H1 (cell line): ENCODE results near the gene PLXND1. TPM values are rescaled to one million over a fixed set of nuclear protein-coding genes. Genes with fewer than 3 reads are reported as not detected.

Experiments used
- SIX5 ChIP-seq: IDR thresholded peaks from 2 replicates; pipeline ENCODE4 v1.6.1; 2011; ENCODE audit warnings: mild to moderate bottlenecking, low read depth, low read length
- SP2 ChIP-seq: IDR thresholded peaks from 2 replicates; pipeline ENCODE4 v1.6.1; 2012; ENCODE audit warnings: mild to moderate bottlenecking, low read length, inconsistent platforms
- polyA plus RNA-seq, 7 experiments: library from polyadenylated mRNA; depleted of rRNA in 3 of 7; stranded (reverse) in 5 of 7; unstranded in 2 of 7; fragments of >200 nt in 5 of 7; fragments of 200-250 nt in 2 of 7; gene quantifications; 1 replicate in 5 of 7; 2 replicates in 1 of 7; 4 replicates in 1 of 7; pipeline versions ENCODE4 v1.2.1 to v1.2.3, GENCODE V29; 2011 to 2013; ENCODE audit warnings: missing spikeins in 2 of 7, mixed read lengths in 2 of 7
- total RNA-seq: library from RNA; stranded (reverse); fragmentation: NEBNext Ultra II Directional; extraction: Animal tissue kit (Norgen Biotek cat#: 25700); gene quantifications from 2 replicates; pipeline ENCODE4 v1.2.1, GENCODE V29; 2021
- TF ChIP-seq, protein P1 (sequence below): IDR thresholded peaks from 2 replicates; pipeline ENCODE4 v1.6.1; 2011; ENCODE audit warnings: low read length, improper control_type of control experiment
- TF ChIP-seq, protein P2 (sequence below): fragments of 300-600 bp; sonication (generic); IDR thresholded peaks from 2 replicates; pipeline ENCODE4 v1.7.1; 2012; ENCODE audit warnings: low read length, moderate library complexity, mild to moderate bottlenecking, inconsistent platforms; ENCODE audit not compliant: insufficient replicate concordance

PLXND1 gene
- total and polyA plus RNA-seq, 2 of the 8 experiments (the other 6 are each of a cell fraction or from before 2014, with no cell fraction given), result 17.7 to 66.4 TPM

DNA sequence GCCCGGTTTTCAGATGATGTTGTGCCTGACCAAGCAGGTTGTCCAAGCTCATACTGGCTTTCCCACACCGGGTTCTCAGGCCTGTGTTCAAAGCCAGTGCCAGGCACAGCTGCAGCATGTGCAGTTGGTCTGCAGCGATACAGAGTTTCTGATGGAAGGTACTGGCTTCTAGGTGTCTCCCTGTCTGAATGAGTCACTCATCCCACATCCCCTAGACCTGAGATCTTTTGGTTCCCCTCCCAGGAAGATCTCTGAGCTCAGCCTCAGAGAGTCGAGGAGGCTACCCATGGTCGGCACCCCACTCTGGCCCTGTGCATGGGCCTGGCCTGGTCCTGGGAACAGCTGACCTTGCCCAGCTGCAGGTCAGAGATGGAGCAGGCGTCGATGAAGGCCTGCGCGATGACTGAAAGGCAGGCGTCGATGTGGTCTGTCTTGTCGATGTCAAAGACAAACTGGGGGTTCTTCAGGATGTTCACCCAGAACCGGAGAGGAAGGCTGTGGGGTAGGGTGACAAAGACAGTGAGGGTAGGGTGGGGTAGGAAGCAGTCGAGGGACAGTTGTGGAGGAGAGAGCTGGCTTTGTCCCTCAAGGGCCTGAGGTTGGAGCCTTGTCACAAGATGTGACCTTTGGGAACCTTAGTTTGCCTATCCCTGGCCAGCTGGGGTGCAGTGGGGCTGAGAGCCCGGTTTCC lies 48.2 kb downstream of the PLXND1 start (continued):
- no peak for TF ChIP-seq SP2
- no peak for TF ChIP-seq SIX5
- TF ChIP-seq, protein P1, sequence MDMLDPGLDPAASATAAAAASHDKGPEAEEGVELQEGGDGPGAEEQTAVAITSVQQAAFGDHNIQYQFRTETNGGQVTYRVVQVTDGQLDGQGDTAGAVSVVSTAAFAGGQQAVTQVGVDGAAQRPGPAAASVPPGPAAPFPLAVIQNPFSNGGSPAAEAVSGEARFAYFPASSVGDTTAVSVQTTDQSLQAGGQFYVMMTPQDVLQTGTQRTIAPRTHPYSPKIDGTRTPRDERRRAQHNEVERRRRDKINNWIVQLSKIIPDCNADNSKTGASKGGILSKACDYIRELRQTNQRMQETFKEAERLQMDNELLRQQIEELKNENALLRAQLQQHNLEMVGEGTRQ, result no peak
- TF ChIP-seq, protein P2, sequence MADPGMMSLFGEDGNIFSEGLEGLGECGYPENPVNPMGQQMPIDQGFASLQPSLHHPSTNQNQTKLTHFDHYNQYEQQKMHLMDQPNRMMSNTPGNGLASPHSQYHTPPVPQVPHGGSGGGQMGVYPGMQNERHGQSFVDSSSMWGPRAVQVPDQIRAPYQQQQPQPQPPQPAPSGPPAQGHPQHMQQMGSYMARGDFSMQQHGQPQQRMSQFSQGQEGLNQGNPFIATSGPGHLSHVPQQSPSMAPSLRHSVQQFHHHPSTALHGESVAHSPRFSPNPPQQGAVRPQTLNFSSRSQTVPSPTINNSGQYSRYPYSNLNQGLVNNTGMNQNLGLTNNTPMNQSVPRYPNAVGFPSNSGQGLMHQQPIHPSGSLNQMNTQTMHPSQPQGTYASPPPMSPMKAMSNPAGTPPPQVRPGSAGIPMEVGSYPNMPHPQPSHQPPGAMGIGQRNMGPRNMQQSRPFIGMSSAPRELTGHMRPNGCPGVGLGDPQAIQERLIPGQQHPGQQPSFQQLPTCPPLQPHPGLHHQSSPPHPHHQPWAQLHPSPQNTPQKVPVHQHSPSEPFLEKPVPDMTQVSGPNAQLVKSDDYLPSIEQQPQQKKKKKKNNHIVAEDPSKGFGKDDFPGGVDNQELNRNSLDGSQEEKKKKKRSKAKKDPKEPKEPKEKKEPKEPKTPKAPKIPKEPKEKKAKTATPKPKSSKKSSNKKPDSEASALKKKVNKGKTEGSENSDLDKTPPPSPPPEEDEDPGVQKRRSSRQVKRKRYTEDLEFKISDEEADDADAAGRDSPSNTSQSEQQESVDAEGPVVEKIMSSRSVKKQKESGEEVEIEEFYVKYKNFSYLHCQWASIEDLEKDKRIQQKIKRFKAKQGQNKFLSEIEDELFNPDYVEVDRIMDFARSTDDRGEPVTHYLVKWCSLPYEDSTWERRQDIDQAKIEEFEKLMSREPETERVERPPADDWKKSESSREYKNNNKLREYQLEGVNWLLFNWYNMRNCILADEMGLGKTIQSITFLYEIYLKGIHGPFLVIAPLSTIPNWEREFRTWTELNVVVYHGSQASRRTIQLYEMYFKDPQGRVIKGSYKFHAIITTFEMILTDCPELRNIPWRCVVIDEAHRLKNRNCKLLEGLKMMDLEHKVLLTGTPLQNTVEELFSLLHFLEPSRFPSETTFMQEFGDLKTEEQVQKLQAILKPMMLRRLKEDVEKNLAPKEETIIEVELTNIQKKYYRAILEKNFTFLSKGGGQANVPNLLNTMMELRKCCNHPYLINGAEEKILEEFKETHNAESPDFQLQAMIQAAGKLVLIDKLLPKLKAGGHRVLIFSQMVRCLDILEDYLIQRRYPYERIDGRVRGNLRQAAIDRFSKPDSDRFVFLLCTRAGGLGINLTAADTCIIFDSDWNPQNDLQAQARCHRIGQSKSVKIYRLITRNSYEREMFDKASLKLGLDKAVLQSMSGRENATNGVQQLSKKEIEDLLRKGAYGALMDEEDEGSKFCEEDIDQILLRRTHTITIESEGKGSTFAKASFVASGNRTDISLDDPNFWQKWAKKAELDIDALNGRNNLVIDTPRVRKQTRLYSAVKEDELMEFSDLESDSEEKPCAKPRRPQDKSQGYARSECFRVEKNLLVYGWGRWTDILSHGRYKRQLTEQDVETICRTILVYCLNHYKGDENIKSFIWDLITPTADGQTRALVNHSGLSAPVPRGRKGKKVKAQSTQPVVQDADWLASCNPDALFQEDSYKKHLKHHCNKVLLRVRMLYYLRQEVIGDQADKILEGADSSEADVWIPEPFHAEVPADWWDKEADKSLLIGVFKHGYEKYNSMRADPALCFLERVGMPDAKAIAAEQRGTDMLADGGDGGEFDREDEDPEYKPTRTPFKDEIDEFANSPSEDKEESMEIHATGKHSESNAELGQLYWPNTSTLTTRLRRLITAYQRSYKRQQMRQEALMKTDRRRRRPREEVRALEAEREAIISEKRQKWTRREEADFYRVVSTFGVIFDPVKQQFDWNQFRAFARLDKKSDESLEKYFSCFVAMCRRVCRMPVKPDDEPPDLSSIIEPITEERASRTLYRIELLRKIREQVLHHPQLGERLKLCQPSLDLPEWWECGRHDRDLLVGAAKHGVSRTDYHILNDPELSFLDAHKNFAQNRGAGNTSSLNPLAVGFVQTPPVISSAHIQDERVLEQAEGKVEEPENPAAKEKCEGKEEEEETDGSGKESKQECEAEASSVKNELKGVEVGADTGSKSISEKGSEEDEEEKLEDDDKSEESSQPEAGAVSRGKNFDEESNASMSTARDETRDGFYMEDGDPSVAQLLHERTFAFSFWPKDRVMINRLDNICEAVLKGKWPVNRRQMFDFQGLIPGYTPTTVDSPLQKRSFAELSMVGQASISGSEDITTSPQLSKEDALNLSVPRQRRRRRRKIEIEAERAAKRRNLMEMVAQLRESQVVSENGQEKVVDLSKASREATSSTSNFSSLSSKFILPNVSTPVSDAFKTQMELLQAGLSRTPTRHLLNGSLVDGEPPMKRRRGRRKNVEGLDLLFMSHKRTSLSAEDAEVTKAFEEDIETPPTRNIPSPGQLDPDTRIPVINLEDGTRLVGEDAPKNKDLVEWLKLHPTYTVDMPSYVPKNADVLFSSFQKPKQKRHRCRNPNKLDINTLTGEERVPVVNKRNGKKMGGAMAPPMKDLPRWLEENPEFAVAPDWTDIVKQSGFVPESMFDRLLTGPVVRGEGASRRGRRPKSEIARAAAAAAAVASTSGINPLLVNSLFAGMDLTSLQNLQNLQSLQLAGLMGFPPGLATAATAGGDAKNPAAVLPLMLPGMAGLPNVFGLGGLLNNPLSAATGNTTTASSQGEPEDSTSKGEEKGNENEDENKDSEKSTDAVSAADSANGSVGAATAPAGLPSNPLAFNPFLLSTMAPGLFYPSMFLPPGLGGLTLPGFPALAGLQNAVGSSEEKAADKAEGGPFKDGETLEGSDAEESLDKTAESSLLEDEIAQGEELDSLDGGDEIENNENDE, result no peak
